ENCODE results near the gene TCAF1.

The TCAF1 gene

GRCh38 chr7:143901668-143902331, at the start of gene TCAF1:
TSS of gene TCAF1 (minus strand) at chr7:143902176. CDS start at chr7:143876608, 25,568 bp downstream.
- Histone ChIP-seq H3K27ac (ENCODE audit: low read length) (peak within 1 kb of the TSS; percentile 89), H3K27me3 (ENCODE audit: insufficient read depth, low read length, poor library complexity) (no peaks in the 10 kb centered on the region)

GRCh38 chr7:143948733-143949132, 46.8 kb upstream of the TCAF1 start:
- Histone ChIP-seq H4K20me1 (ENCODE audit: insufficient read depth, low read length) (no peaks in the 10 kb centered on the region), H3K79me2 (ENCODE audit: insufficient read depth, low read length) (no peaks in the 10 kb centered on the region), H3K4me3 (ENCODE audit: low read depth in 1 of 2, low read length in 2 of 2) (no peak overlapping the region), H3K27ac (ENCODE audit: low read length) (no peak overlapping the region), H3K4me2 (ENCODE audit: insufficient read depth, low read length) (no peak overlapping the region), H3K36me3 (ENCODE audit: insufficient read depth, low read length) (no peaks in the 10 kb centered on the region), H3K27me3 (ENCODE audit: insufficient read depth, low read length, poor library complexity) (peaks cover 3% of the 10 kb centered on the region), H2AFZ (ENCODE audit: low read depth, low read length) (no peak overlapping the region), H3K9me3 (ENCODE audit: insufficient read depth, low read length, severe bottlenecking) (no peaks in the 10 kb centered on the region), H3K9ac (ENCODE audit: low read depth, low read length) (no peak overlapping the region), H3K4me1 (ENCODE audit: insufficient read depth, low read length) (no peaks in the 10 kb centered on the region)
- TF ChIP-seq EZH2 (IDR thresholded peaks at IDR 0.05; ENCODE audit: borderline replicate concordance, low read depth, low read length, severe bottlenecking) = no peak
- TF ChIP-seq CTCF (IDR thresholded peaks at IDR 0.05; ENCODE audit: borderline replicate concordance, extremely low read depth, low read length, poor library complexity, severe bottlenecking) = no peak
- ATAC-seq (ENCODE audit: insufficient read depth, low read depth) (no peak), DNase-seq (no peak)

More at GRCh38 chr7:143901668-143902331, at the start of gene TCAF1:
- DNase-seq (peak; percentile 94), ATAC-seq (ENCODE audit: insufficient read depth, low read depth) (peak; percentile 95)
- peak within 1 kb of the TSS; percentile 75 for H3K9ac ChIP-seq (ENCODE audit: low read depth, low read length)
- H3K4me3 ChIP-seq (ENCODE audit: low read depth in 1 of 2, low read length in 2 of 2) = peak within 1 kb of the TSS; percentile 68 to 82
- peak within 1 kb of the TSS; percentile 94 for H2AFZ ChIP-seq (ENCODE audit: low read depth, low read length)
- peaks cover 12% of the 10 kb centered on the region; the same call in 1 of the 2 replicates for H4K20me1 ChIP-seq (ENCODE audit: insufficient read depth, low read length)
- peak within 1 kb of the TSS; percentile 77 for H3K4me2 ChIP-seq (ENCODE audit: insufficient read depth, low read length)
- TF ChIP-seq EZH2 (IDR thresholded peaks at IDR 0.05; ENCODE audit: borderline replicate concordance, low read depth, low read length, severe bottlenecking) (no peak), CTCF (IDR thresholded peaks at IDR 0.05; ENCODE audit: borderline replicate concordance, extremely low read depth, low read length, poor library complexity, severe bottlenecking) (peak; percentile 61)
- peaks cover 27% of the 10 kb centered on the region for H3K4me1 ChIP-seq (ENCODE audit: insufficient read depth, low read length)
- no peaks in the 10 kb centered on the region for H3K36me3 ChIP-seq (ENCODE audit: insufficient read depth, low read length)
- peaks cover 49% of the 10 kb centered on the region for H3K79me2 ChIP-seq (ENCODE audit: insufficient read depth, low read length)
- H3K9me3 ChIP-seq (ENCODE audit: insufficient read depth, low read length, severe bottlenecking) = no peaks in the 10 kb centered on the region

GRCh38 chr7:143947111-143947510, 45.1 kb upstream of the TCAF1 start:
- H4K20me1 ChIP-seq (ENCODE audit: insufficient read depth, low read length) = no peaks in the 10 kb centered on the region
- peaks cover 3% of the 10 kb centered on the region for H3K27me3 ChIP-seq (ENCODE audit: insufficient read depth, low read length, poor library complexity)
- H3K27ac ChIP-seq (ENCODE audit: low read length) = no peak overlapping the region
- H3K9me3 ChIP-seq (ENCODE audit: insufficient read depth, low read length, severe bottlenecking) = no peaks in the 10 kb centered on the region
- H3K4me3 ChIP-seq (ENCODE audit: low read depth in 1 of 2, low read length in 2 of 2) = no peak overlapping the region
- no peaks in the 10 kb centered on the region for H3K79me2 ChIP-seq (ENCODE audit: insufficient read depth, low read length)
- H3K36me3 ChIP-seq (ENCODE audit: insufficient read depth, low read length) = no peaks in the 10 kb centered on the region
- no peaks in the 10 kb centered on the region for H3K4me1 ChIP-seq (ENCODE audit: insufficient read depth, low read length)
- no peak overlapping the region for H3K9ac ChIP-seq (ENCODE audit: low read depth, low read length)
- no peak for TF ChIP-seq EZH2 (IDR thresholded peaks at IDR 0.05; ENCODE audit: borderline replicate concordance, low read depth, low read length, severe bottlenecking)
- TF ChIP-seq CTCF (IDR thresholded peaks at IDR 0.05; ENCODE audit: borderline replicate concordance, extremely low read depth, low read length, poor library complexity, severe bottlenecking) = no peak
- no peak overlapping the region for H3K4me2 ChIP-seq (ENCODE audit: insufficient read depth, low read length)
- ATAC-seq (ENCODE audit: insufficient read depth, low read depth) (no peak), DNase-seq (no peak)
- H2AFZ ChIP-seq (ENCODE audit: low read depth, low read length) = no peak overlapping the region
